ENCODE measurements around the gene IFT20.
"Not testable (repeated sequence)": the region's sequence is repeated elsewhere in the genome, so short reads cannot be mapped to it uniquely, and the experiment has no call there.

Gene IFT20

GRCh38 chr17:28364665-28365363, 29.5 kb upstream of the IFT20 start, which contains the start of gene SEBOX:
Gene SEBOX (minus strand): TSS chr17:28365199. CDS start chr17:28365151, 48 bp downstream.
- DNase-seq (ENCODE audit: low read depth) = no peak

DNA sequence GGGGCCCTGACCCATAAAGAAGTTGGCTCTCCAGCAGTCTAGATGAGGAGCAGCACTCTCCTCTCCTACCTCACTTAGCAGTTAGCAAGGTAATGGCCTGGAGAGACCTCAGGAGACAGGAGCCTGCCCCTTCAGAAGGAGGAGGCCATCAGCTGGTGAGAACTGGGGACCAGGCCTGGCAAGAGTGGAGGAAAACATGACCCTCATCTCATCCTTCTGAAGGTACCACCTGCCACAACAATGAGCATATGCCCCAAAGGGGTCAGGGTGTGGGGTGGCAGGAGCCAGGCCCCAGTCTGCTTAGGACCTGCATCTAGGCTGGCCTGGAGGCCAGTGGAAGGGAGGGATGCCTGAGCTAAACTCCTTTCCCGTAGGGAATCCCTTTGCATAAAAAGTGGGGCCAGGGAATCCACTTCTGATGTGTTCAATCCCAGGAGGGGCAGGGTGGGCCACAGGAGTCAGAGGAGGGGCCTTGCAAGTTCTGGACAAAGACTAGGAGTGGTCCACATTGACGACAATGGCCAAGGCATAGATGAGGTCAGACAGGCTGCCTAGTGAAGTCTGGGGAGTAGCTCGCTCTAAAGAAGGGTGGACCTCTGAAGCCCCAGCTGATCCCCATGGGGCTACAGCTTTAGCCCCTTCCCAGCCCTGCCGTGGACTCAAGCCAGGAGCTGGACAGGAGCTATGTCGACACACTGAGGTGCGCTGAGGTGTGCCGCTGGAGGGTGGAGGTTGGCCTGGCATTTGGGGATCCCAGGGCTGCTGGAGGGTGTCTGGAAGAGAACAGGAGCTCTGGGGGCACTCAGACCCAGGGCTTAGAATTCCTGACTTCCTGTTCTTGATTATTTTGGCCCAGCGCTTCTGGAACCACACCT, 28.7 kb upstream of the IFT20 start:
- no peak for DNase-seq (ENCODE audit: low read depth)

DNA sequence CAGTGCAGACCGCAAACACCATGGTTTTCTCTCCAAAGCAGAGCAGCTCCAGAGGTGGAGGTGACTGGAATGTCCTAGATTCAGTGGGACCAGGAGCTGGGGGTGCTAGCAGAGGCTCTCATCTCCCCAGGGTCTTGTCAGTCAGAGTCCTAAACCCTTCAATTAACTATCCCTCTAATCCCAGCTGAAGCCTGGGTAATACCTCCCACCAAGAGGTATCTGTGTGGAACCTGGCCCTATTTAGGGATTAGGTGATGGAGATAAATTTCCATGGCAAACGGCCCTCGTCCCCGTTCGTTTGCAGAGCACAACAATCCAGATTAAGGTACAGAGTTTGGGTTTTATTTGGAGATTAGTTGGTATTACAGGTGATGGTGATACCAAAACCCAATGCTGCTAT, 27.9 kb upstream of the IFT20 start:
- no peak for DNase-seq (ENCODE audit: low read depth)

DNA sequence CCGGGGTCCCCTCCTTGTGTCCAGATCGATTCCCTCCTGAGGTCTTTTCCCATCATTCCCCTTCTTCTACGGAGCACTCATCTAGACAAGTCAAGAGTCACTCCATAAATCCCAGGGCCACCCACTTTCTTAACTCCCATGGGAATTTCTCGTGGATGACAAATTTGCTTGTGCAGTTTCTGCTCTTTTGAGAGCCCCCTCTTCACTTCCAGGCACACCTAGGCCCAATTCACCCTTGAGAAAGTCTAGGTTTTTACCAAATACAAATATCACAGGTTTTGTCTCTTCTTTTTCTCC, 22.6 kb upstream of the IFT20 start:
- no peak for DNase-seq (ENCODE audit: low read depth)

DNA sequence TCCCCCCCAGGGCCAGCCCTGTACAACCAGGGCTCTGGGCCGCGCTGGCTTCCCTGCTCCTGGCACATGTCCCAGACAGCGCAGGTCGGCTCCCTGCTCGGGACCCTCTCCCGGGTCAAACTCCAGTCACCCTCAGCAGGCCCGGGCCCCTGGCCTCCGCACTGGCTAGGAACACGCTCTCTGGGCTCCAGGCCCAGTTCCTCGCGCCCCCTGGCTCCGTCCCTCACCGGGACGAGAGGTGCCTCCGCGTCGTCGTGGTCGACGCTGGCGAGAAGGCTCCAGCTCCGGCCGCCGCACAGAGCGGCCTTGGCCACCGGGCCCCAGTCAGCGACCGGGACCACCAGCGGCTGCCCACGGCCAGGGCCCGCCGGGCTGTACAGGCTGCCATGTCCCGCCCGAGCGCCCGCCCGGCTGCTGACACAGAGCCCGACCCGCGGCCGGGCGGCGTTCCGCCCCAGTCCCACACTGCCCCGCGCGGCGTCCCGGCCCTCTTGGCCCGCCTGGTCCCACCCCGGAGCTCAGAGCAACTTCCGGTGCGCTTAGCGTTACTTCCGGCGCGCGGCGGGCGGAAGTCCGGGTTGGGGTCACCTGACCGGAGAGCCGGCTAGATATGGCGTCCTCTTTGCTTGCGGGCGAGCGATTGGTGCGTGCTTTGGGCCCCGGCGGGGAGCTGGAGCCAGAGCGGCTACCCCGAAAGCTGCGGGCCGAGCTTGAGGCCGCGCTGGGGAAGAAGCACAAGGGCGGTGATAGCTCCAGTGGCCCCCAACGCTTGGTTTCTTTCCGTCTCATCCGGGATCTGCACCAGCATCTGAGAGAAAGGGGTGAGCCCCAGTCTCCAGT, 22.0 kb upstream of the IFT20 start, which contains the start of gene POLDIP2:
POLDIP2 (minus strand) TSS at position 467 of the 840 bp plus-strand sequence; CDS start at position 388, 79 bp downstream.
- peak; percentile 89 for DNase-seq (ENCODE audit: low read depth)

DNA sequence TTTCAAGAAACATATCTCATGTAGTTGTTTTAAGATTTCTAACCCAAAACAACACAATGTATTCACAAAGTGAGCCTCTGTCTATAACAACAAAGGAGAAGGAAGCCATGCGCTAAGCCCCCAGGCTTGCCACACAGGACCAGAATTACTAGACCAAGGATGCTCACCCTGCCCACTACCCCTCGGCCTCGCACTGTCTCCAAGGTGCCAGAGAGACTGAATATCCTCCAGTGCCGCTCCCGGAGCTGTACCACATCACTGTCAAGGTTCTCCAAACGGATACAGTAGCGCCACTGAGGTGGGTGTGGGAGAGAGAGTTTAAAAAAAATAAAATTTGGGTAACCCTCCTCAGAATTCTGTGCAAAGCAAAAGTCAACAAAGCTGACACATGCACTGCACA, 15.0 kb upstream of the IFT20 start:
- DNase-seq (ENCODE audit: low read depth) = no peak

DNA sequence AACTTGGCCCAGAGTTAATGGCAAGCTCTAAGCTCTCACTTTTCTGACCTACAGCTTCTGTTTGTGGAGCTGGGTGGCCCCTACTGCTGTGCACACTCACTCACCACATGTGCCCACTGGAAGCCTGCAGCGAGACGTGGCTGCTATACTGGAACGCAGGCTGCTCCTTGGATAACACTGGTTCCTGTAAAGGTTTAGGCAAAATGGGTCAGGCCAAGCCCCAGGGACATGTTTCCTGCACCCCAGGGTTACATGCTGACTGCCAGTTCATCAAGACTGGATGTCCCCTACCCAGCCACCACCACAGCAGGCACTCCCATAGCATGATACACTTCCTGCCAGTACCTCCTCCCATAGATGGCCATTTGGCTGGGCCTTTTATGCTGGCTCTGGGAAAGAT, 13.7 kb upstream of the IFT20 start:
- DNase-seq (ENCODE audit: low read depth) = no peak

DNA sequence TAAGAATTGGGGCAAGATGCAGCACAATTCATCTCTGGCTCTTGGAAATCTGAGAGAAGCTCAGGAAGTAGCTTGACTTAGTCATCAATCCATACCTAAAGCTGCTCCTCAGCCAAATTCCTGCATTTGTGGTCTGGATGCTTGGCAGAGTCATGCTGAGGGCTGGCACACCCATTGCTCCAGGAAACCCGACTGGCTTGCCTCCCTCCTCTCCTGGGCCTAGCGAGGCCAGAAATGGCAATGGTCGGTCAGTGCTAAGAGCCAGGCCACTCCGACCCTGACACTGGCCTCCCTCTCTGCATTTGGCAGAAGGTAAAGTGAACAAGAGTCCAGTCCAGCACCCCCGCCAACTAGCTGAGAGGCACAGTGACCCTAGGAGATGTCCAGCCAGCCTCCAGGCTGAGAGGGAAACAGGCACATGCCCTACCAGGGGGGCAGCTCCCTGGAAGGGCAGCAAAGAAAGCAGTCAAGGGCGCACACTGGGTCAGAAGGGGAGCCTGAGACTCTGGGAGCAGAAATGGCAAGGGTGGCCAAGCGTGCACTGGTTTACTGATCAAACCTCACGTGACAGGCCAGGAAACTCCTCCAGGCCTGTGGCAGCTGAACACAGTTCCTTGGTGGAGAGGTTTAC, 12.1 kb upstream of the IFT20 start:
- DNase-seq (ENCODE audit: low read depth) = no peak

GRCh38 chr17:28346746-28347246, 11.5 kb upstream of the IFT20 start:
- DNase-seq (ENCODE audit: low read depth) = no peak

GRCh38 chr17:28346199-28346580, 10.9 kb upstream of the IFT20 start:
- DNase-seq (ENCODE audit: low read depth) = no peak

DNA sequence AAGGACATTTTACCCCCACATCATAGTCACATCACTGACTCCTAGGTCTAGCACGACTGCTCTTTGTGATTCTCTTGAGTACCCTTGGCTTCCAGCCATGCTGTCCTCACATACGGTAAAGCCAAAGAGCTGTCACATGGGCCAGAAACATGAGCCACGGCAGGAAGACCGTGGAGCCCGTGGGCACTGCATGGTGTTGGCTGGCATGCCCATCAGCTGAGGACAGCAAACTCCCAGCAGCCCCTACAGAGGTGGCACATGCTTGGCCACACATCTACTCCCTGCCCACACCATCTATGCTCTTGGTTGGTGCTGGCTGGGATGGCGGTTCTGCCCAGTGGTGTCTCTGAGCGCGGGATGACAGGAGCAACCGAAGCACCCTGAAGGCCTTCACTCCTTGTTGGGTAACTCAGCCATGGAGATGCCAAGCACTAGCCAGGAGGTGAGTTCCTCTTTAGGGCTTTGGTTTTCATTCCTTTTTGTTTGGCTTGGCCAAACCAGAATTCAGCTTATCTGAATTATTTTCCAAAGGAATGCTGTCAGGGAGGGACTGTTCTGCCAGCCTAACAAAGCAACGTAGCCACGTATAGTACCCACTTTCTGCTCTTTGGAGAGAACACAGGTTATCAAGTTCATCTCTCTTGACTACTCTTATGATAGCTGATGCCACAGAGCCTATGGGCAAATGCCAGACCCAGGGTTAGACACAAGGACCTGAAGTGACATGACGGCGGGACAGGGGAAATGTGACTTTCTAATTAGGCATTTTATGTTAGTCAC, 10.3 kb upstream of the IFT20 start:
- no peak for DNase-seq (ENCODE audit: low read depth)

- no peak for DNase-seq (ENCODE audit: low read depth)
Measured at GRCh38 chr17:28344435-28344901, 9.2 kb upstream of the IFT20 start.

- no peak for DNase-seq (ENCODE audit: low read depth)
Measured at GRCh38 chr17:28344011-28344410, 8.7 kb upstream of the IFT20 start.

- DNase-seq (ENCODE audit: low read depth) = no peak
Measured at GRCh38 chr17:28343491-28343932, 8.2 kb upstream of the IFT20 start.

- no peak for DNase-seq (ENCODE audit: low read depth)
Measured at GRCh38 chr17:28342313-28342712, 7.0 kb upstream of the IFT20 start.

DNA sequence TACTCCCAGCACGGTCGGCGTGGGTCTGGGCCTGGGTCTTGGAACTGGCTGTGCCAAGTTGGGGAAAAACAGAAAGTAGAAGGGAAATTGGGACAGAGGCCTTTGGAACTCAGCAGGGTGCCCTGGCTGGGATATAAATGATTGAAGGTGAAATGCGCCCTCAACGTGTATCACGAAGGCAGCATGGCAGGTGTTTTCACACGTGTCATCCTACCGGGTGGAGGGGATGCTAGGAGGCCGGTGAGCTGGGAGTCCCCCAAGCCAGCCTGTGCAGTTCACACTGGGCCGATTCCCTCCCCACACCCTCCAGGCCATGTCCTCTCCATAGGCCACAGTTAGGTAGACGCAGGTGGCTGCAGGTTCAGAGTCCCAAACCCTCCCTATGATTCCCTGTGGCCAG, 6.2 kb upstream of the IFT20 start:
- DNase-seq (ENCODE audit: low read depth) = no peak

DNA sequence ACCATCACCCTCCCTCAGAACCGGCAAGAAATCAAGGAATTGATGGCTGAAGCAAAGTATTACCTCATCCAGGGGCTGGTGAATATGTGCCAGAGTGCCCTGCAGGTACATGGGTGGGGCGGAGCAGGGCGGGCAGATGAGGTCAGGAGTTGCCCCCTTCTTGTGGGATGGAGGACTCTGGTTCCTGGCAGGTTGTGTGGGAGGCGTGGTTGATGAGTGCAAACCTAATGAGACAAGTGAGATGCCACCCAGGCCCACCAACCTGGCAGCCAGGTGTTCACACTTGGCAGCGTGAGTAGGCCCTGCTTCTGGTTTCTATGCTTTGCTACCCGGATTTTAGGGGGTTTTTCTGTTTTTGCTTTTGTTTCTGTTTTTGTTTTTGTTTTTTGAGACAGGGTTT, 5.1 kb upstream of the IFT20 start:
- DNase-seq (ENCODE audit: low read depth) = no peak

GRCh38 chr17:28339431-28339830, 4.2 kb upstream of the IFT20 start:
- no peak for DNase-seq (ENCODE audit: low read depth)

- not testable (repeated sequence) for DNase-seq (ENCODE audit: low read depth)
Measured at GRCh38 chr17:28338769-28339212, 3.5 kb upstream of the IFT20 start.

DNA sequence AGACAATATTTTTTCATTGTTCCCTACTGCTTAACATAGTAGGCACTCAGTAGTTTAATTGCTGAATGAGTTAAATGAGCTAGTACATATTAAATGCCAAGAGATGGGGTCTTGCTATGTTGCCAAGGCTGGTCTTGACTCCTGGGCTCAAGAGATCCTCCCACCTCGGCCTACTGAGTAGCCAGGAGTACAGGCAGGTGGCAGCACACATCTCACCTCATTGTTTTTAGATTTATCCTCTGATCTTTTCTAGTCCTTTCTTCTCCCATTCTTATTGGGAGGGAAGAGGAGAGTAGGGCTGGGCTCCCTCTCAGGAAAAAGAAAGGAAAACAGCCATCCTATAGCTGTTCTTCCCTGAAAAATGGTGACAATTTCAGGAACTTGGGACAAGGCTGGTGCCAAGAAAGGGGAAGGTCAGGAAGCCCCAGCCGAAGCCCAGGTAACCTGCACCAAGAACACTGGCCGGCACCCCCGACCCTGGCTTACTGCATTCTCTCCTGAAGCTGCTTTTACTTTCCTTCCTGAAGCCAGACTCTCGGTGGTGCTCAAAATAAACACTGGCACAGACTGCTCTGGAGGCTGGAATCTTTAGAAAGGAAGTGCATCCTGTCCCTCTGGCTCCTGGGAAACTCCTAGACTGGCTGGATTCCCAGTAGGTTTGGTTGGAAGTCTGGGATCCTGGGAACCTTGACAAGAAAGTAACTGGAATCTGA, 2.9 kb upstream of the IFT20 start:
- DNase-seq (ENCODE audit: low read depth) = no peak
